ENCODE results near the gene SIAE.
"Not testable (repeated sequence)": the region's sequence is repeated elsewhere in the genome, so short reads cannot be mapped to it uniquely, and the experiment has no call there.

The SIAE gene

GRCh38 chr11:124610295-124610694 is 63.2 kb downstream of the SIAE start:
- H3K27ac ChIP-seq (ENCODE audit: low read depth, low read length): no peak overlapping the region
- H3K4me3 ChIP-seq (ENCODE audit: low read length): no peak overlapping the region
- no peaks in the 10 kb centered on the region for H3K4me1 ChIP-seq (ENCODE audit: control insufficient read depth, low read length)
- no peaks in the 10 kb centered on the region for H3F3A ChIP-seq (ENCODE audit: control insufficient read depth, insufficient read depth)
- no peaks in the 10 kb centered on the region for H3K36me3 ChIP-seq (ENCODE audit: control insufficient read depth, low read length)
- H3K4me2 ChIP-seq (ENCODE audit: low read length): no peak overlapping the region
- H3K79me2 ChIP-seq (ENCODE audit: control insufficient read depth, low read length): no peaks in the 10 kb centered on the region
- TF ChIP-seq EZH2phosphoT487 (IDR thresholded peaks at IDR 0.05; ENCODE audit: borderline replicate concordance, low read length) (no peak), CTCF (IDR thresholded peaks at IDR 0.05; ENCODE audit: low read depth, low read length, poor library complexity, severe bottlenecking) (no peak)
- H3K9me3 ChIP-seq (ENCODE audit: control insufficient read depth, insufficient read depth, low read length): no peaks in the 10 kb centered on the region
- peaks cover 3% of the 10 kb centered on the region; the same call in 1 of the 2 replicates for H3K27me3 ChIP-seq (ENCODE audit: control insufficient read depth, low read length)
- no peaks in the 10 kb centered on the region for H3K9me2 ChIP-seq (replicated peaks; ENCODE audit: control insufficient read depth, low read length)
- no peaks in the 10 kb centered on the region for H4K20me1 ChIP-seq (ENCODE audit: control insufficient read depth, insufficient read depth, low read depth, low read length)

- H3K9me2 ChIP-seq (replicated peaks; ENCODE audit: control insufficient read depth, low read length): no peaks in the 10 kb centered on the region
- H3F3A ChIP-seq (ENCODE audit: control insufficient read depth, insufficient read depth): no peaks in the 10 kb centered on the region
- H4K20me1 ChIP-seq (ENCODE audit: control insufficient read depth, insufficient read depth, low read depth, low read length): no peaks in the 10 kb centered on the region
- H3K9me3 ChIP-seq (ENCODE audit: control insufficient read depth, insufficient read depth, low read length): no peaks in the 10 kb centered on the region
- H3K79me2 ChIP-seq (ENCODE audit: control insufficient read depth, low read length): no peaks in the 10 kb centered on the region
- H3K4me2 ChIP-seq (ENCODE audit: low read length): no peak overlapping the region
- no peaks in the 10 kb centered on the region for H3K36me3 ChIP-seq (ENCODE audit: control insufficient read depth, low read length)
- H3K4me1 ChIP-seq (ENCODE audit: control insufficient read depth, low read length): no peaks in the 10 kb centered on the region
- TF ChIP-seq EZH2phosphoT487 (IDR thresholded peaks at IDR 0.05; ENCODE audit: borderline replicate concordance, low read length) (no peak), CTCF (IDR thresholded peaks at IDR 0.05; ENCODE audit: low read depth, low read length, poor library complexity, severe bottlenecking) (no peak)
- peaks cover 4% of the 10 kb centered on the region; the same call in 1 of the 2 replicates for H3K27me3 ChIP-seq (ENCODE audit: control insufficient read depth, low read length)
- H3K27ac ChIP-seq (ENCODE audit: low read depth, low read length): no peak overlapping the region
- no peak overlapping the region for H3K4me3 ChIP-seq (ENCODE audit: low read length)
These were observed 65.4 kb downstream of the SIAE start for GRCh38 chr11:124608147-124608546.

- TF ChIP-seq CTCF (IDR thresholded peaks at IDR 0.05; ENCODE audit: low read depth, low read length, poor library complexity, severe bottlenecking): no peak
- TF ChIP-seq EZH2phosphoT487 (IDR thresholded peaks at IDR 0.05; ENCODE audit: borderline replicate concordance, low read length): no peak
- Histone ChIP-seq H3K79me2 (ENCODE audit: control insufficient read depth, low read length) (no peaks in the 10 kb centered on the region), H4K20me1 (ENCODE audit: control insufficient read depth, insufficient read depth, low read depth, low read length) (no peaks in the 10 kb centered on the region), H3K27ac (ENCODE audit: low read depth, low read length) (no peak overlapping the region), H3F3A (ENCODE audit: control insufficient read depth, insufficient read depth) (no peaks in the 10 kb centered on the region), H3K9me3 (ENCODE audit: control insufficient read depth, insufficient read depth, low read length) (no peaks in the 10 kb centered on the region), H3K4me3 (ENCODE audit: low read length) (no peak overlapping the region), H3K36me3 (ENCODE audit: control insufficient read depth, low read length) (no peaks in the 10 kb centered on the region), H3K27me3 (ENCODE audit: control insufficient read depth, low read length) (0 out of 2 replicates have a peak, but pooled peaks cover 2% of the 10 kb centered on the region), H3K4me1 (ENCODE audit: control insufficient read depth, low read length) (no peaks in the 10 kb centered on the region), H3K9me2 (replicated peaks; ENCODE audit: control insufficient read depth, low read length) (no peaks in the 10 kb centered on the region), H3K4me2 (ENCODE audit: low read length) (no peak overlapping the region)
These were observed 67.8 kb downstream of the SIAE start for GRCh38 chr11:124605719-124606118.

- not testable (repeated sequence) for H3K4me3 ChIP-seq (ENCODE audit: low read length); H3K9me3 ChIP-seq (ENCODE audit: control insufficient read depth, insufficient read depth, low read length); H3K4me2 ChIP-seq (ENCODE audit: low read length); H3K9me2 ChIP-seq (replicated peaks; ENCODE audit: control insufficient read depth, low read length); H3K4me1 ChIP-seq (ENCODE audit: control insufficient read depth, low read length); H4K20me1 ChIP-seq (ENCODE audit: control insufficient read depth, insufficient read depth, low read depth, low read length); H3K79me2 ChIP-seq (ENCODE audit: control insufficient read depth, low read length); H3K27ac ChIP-seq (ENCODE audit: low read depth, low read length); H3K36me3 ChIP-seq (ENCODE audit: control insufficient read depth, low read length); H3K27me3 ChIP-seq (ENCODE audit: control insufficient read depth, low read length); H3F3A ChIP-seq (ENCODE audit: control insufficient read depth, insufficient read depth)
These were observed 70.8 kb downstream of the SIAE start for GRCh38 chr11:124602723-124603122.
